CD4-positive, alpha-beta T cell (primary cell): ENCODE results near the gene SUPT5H. TPM values are rescaled to one million over a fixed set of nuclear protein-coding genes. Genes with fewer than 3 reads are reported as not detected.

Source experiments
- ATAC-seq: fragments of 200-7000 bp; cut with Tn5 transposase; one replicate; pipeline ENCODE4 v1.10.0; 2022; ENCODE audit warnings: mild to moderate bottlenecking; ENCODE audit not compliant: poor library complexity
- CTCF ChIA-PET: fragments of 350-600 bp; sonication (Branson Sonifier 250); formaldehyde crosslinking; loops from one replicate; lab custom pipeline; 2021; ENCODE audit warnings: antibody characterized with exemption, inconsistent platforms; lab: Charles Lee
- POLR2A ChIA-PET: fragments of 350-600 bp; sonication (Branson Sonifier 250); formaldehyde crosslinking; loops from one replicate; lab custom pipeline; 2021; ENCODE audit warnings: antibody characterized with exemption, inconsistent platforms; lab: Charles Lee
- DNase-seq, 14 experiments: peaks; one replicate each; pipeline ENCODE4 v3.0.0-alpha.2; 2013 to 2020; ENCODE audit warnings: mixed read lengths in 2 of 14
- H3K27ac ChIP-seq, 2 donors: one replicate each; pipeline versions ENCODE4 v1.5.1 to v1.7.0; 2013; ENCODE audit warnings: low read length in 2 of 2, low read depth in 1 of 2, mild to moderate bottlenecking in 1 of 2
- H3K27me3 ChIP-seq, 2 experiments: 1 replicate in 1 of 2; 2 replicates in 1 of 2; pipeline versions ENCODE4 v1.6.1 to v1.7.0; 2013; ENCODE audit warnings: low read length in 2 of 2, control low read depth in 1 of 2, mild to moderate bottlenecking in 1 of 2, moderate library complexity in 1 of 2; ENCODE audit not compliant: insufficient read depth in 2 of 2, control insufficient read depth in 1 of 2
- H3K36me3 ChIP-seq: one replicate; pipeline ENCODE4 v1.6.1; 2013; ENCODE audit warnings: low read length, control low read depth; ENCODE audit not compliant: insufficient read depth
- H3K4me1 ChIP-seq: one replicate; pipeline ENCODE4 v1.6.1; 2013; ENCODE audit warnings: low read length, control low read depth; ENCODE audit not compliant: insufficient read depth
- H3K4me3 ChIP-seq: one replicate; pipeline ENCODE4 v1.5.1; 2013; ENCODE audit warnings: mild to moderate bottlenecking, low read length, moderate library complexity
- H3K9me3 ChIP-seq, 2 experiments: 1 replicate in 1 of 2; 2 replicates in 1 of 2; pipeline versions ENCODE4 v1.6.1 to v1.7.0; 2013; ENCODE audit warnings: low read length in 2 of 2, mild to moderate bottlenecking in 2 of 2, control low read depth in 1 of 2, moderate library complexity in 1 of 2; ENCODE audit not compliant: control insufficient read depth in 1 of 2, insufficient read depth in 1 of 2
- H3K27ac Mint-ChIP-seq: one replicate; pipeline ENCODE4 v1.8.0; 2020; ENCODE audit warnings: mixed read lengths
- H3K27me3 Mint-ChIP-seq: one replicate; pipeline ENCODE4 v1.8.0; 2021; ENCODE audit warnings: mixed read lengths
- H3K36me3 Mint-ChIP-seq: one replicate; pipeline ENCODE4 v1.8.0; 2021; ENCODE audit warnings: low read depth, mixed read lengths
- H3K4me1 Mint-ChIP-seq: one replicate; pipeline ENCODE4 v1.8.0; 2021; ENCODE audit warnings: low read depth, mixed read lengths
- H3K4me3 Mint-ChIP-seq: one replicate; pipeline ENCODE4 v1.8.0; 2020; ENCODE audit warnings: mild to moderate bottlenecking, mixed read lengths
- H3K9me3 Mint-ChIP-seq: one replicate; pipeline ENCODE4 v1.8.0; 2020; ENCODE audit warnings: mixed read lengths
- CTCF ChIP-seq: fragments of 200-600 bp; IDR thresholded peaks from one replicate; pipeline ENCODE4 v1.8.0; 2022; ENCODE audit warnings: antibody characterized with exemption, mild to moderate bottlenecking
- intact Hi-C, 2 experiments: fragments of 100-400 bp; cut with DNase I in 1 of 2; cut with micrococcal nuclease in 1 of 2; formaldehyde crosslinking; loops; one replicate each; pipeline versions ENCODE4 v1.15.1 to v1.9.0; 2023 to 2025; cut with DNase I, micrococcal nuclease
- total RNA-seq, 174 experiments: library from RNA in 2 of 174; stranded (reverse) in 2 of 174; gene quantifications; one replicate each; pipeline ENCODE4 v1.2.3 and lab custom pipeline; 2021 to 2026

The SUPT5H gene
- total RNA-seq, 2 experiments from 2014 or later = 322 to 333 TPM

GRCh38 chr19:39492225-39492624 lies 46.8 kb downstream of the SUPT5H start:
- no peak for TF ChIP-seq CTCF
- Histone ChIP-seq H3K9me3 (no peaks in the 10 kb centered on the region), H3K36me3 (peaks cover 32% of the 10 kb centered on the region), H3K4me1 (no peaks in the 10 kb centered on the region), H3K27me3 (no peaks in the 10 kb centered on the region), H3K27ac (no peak overlapping the region), H3K4me3 (no peak overlapping the region)
- ATAC-seq (no peak), DNase-seq (no peak)
- ChIA-PET POLR2A (no interaction called here), CTCF (interaction anchor here (0.6 to 1.3 kb wide), 4 partner anchors 11 to 166 kb away, joined by 3 to 7 read pairs (median 4); no protein-coding TSS in a partner anchor)
- no peaks in the 10 kb centered on the region for H3K9me3 Mint-ChIP-seq
- no peak overlapping the region for H3K27ac Mint-ChIP-seq
- H3K36me3 Mint-ChIP-seq = peaks cover 37% of the 10 kb centered on the region
- intact Hi-C loops = no loop called here
- H3K4me3 Mint-ChIP-seq = no peak overlapping the region
- no peaks in the 10 kb centered on the region for H3K4me1 Mint-ChIP-seq
- peaks cover 6% of the 10 kb centered on the region for H3K27me3 Mint-ChIP-seq

- Mint-ChIP-seq H3K4me1 (no peaks in the 10 kb centered on the region), H3K4me3 (no peak overlapping the region), H3K9me3 (no peaks in the 10 kb centered on the region), H3K27ac (no peak overlapping the region), H3K27me3 (peaks cover 6% of the 10 kb centered on the region), H3K36me3 (peaks cover 36% of the 10 kb centered on the region)
- Histone ChIP-seq H3K27ac (no peak overlapping the region), H3K36me3 (peaks cover 32% of the 10 kb centered on the region), H3K27me3 (peaks cover 3% of the 10 kb centered on the region in 2 experiments), H3K4me1 (peaks cover 2% of the 10 kb centered on the region), H3K4me3 (no peak overlapping the region), H3K9me3 (peaks cover 0 to 2% of the 10 kb centered on the region in 2 experiments)
- ATAC-seq (no peak), DNase-seq (no peak)
- POLR2A ChIA-PET = no interaction called here
- no peak for TF ChIP-seq CTCF
- intact Hi-C loops = no loop called here
- CTCF ChIA-PET = interaction anchor here (0.6 to 1.3 kb wide), 3 partner anchors 10 to 166 kb away, joined by 3 to 7 read pairs (median 4); no protein-coding TSS in a partner anchor
These were observed 47.4 kb downstream of the SUPT5H start for GRCh38 chr19:39492788-39493187.

GRCh38 chr19:39494661-39495060 lies 49.3 kb downstream of the SUPT5H start:
- ChIA-PET CTCF (no interaction called here), POLR2A (no interaction called here)
- TF ChIP-seq CTCF = no peak
- H3K27ac Mint-ChIP-seq = no peak overlapping the region
- DNase-seq (no peak), ATAC-seq (no peak)
- no peaks in the 10 kb centered on the region for H3K9me3 Mint-ChIP-seq
- Histone ChIP-seq H3K27me3 (peaks cover 18 to 22% of the 10 kb centered on the region in 2 experiments), H3K4me3 (no peak overlapping the region), H3K27ac (no peak overlapping the region), H3K4me1 (peaks cover 20% of the 10 kb centered on the region), H3K9me3 (peaks cover 0 to 8% of the 10 kb centered on the region in 2 experiments), H3K36me3 (peaks cover 13% of the 10 kb centered on the region)
- H3K4me1 Mint-ChIP-seq = peaks cover 13% of the 10 kb centered on the region
- H3K4me3 Mint-ChIP-seq = no peak overlapping the region
- intact Hi-C loops = no loop called here
- peaks cover 18% of the 10 kb centered on the region for H3K36me3 Mint-ChIP-seq
- H3K27me3 Mint-ChIP-seq = peaks cover 23% of the 10 kb centered on the region
